ENCODE results near the gene USP7.
"Not testable (repeated sequence)": the region's sequence is repeated elsewhere in the genome, so short reads cannot be mapped to it uniquely, and the experiment has no call there.

The USP7 gene

DNA sequence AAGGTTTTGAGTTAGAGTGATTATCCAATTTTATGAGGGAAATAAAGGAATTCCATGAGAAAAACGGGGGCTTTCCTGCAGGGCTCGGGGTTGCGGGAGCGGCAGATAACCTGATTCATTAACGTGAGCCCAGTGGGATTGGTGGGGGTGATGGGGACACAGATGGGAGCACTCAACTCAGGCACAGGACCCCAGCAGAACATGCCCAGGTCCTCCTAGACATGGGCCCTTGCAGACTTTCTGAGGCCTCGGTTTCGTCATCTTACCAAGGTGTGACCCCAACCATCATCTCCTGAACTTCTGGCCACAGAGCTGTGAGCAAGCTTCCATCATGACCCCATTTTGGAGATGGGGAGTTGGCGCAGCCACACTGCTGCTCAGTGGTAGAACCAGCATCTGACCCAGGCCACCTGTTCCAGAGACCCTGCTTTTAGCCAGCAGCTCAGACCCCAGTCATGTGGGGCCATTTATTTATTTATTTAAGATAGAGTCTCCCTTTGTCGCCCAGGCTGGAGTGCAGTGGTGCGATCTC is 117.2 kb downstream of the USP7 start:
- no peak for DNase-seq (ENCODE audit: low spot score)

DNA sequence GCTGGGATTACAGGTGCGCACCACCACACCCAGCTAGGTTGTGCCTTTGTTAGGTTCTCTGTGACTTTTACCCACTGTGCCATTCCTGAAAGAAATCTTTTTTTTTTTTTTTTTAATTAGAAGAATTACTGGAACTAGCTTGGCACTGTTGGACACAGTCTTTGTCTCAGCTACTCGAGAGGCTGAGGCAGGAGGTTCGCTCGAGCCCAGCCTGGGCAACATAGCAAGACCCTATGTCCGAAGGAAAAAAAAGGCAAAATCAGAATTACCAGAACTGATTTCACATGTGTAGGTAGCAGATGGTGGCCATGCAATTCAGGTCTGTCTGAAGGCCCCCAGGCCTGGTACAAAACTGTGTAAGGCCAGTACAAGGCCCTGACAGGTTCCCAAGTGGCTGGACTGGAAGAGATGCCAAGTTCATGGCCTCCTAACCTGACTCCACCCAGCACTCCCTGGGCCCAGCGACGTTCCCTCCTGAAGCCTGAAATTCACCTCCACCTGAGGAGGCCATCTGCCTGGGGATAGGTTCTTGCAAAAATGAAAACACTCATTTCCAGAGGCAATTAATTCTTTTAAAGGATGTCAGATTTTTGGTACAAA is 117.9 kb downstream of the USP7 start:
- DNase-seq (ENCODE audit: low spot score), result no peak

DNA sequence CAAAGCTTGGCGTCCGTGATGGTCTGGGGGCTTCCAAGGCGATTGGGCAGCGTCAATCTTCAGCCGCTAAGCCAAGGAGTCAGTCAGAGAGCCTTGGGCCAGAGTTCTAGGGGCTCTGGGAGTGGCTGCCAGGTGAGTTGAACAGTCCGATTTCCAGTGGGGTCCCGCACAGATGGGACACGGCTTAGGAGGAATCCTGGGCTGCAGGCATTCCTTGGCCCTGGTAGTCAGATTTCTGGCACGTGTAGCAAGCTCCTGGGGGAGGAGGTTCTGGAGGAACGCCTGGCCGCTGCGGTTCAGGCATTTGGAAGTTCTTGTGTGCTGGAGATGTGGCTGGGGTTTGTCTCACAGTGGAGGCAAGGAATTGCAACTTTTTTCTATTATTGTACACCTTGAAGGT is 120.4 kb downstream of the USP7 start:
- DNase-seq (ENCODE audit: low spot score), result not testable (repeated sequence)
